Stimulated activated CD8-positive, alpha-beta memory T cell treated with anti-CD3 and anti-CD28 coated beads, Interleukin-7, amount 100 ng/mL, for 48 hours (primary cell): ENCODE data around the gene KIF26B.
"Not testable (repeated sequence)": the region's sequence is repeated elsewhere in the genome, so short reads cannot be mapped to it uniquely, and the experiment has no call there.

Experiments
- DNase-seq, 2 donors: peaks; one replicate each; pipeline ENCODE4 v3.0.0-alpha.2; 2020; ENCODE audit warnings: low read depth in 1 of 2; ENCODE audit errors: extremely low read depth in 1 of 2

Gene KIF26B

GRCh38 chr1:245666412-245666811 is 511.6 kb downstream of the KIF26B start:
- DNase-seq: no peak

- DNase-seq: no peak
These were observed 516.6 kb downstream of the KIF26B start for GRCh38 chr1:245671349-245671748.

GRCh38 chr1:245671966-245672767 is 517.4 kb downstream of the KIF26B start:
- DNase-seq: no peak

GRCh38 chr1:245672836-245673656 is 518.3 kb downstream of the KIF26B start:
- not testable (repeated sequence) for DNase-seq

- no peak for DNase-seq
These were observed 519.2 kb downstream of the KIF26B start for GRCh38 chr1:245673881-245674414.

GRCh38 chr1:245677461-245678240 is 522.9 kb downstream of the KIF26B start:
- DNase-seq: no peak

- DNase-seq: no peak
These were observed 524.2 kb downstream of the KIF26B start for GRCh38 chr1:245678860-245679411.

GRCh38 chr1:245679821-245680780 is 525.3 kb downstream of the KIF26B start:
- DNase-seq: no peak

- DNase-seq: no peak
These were observed 528.1 kb downstream of the KIF26B start for GRCh38 chr1:245682638-245683628.

GRCh38 chr1:245683676-245684075 is 528.9 kb downstream of the KIF26B start:
- no peak for DNase-seq

- no peak for DNase-seq
These were observed 529.4 kb downstream of the KIF26B start for GRCh38 chr1:245684166-245684565.

GRCh38 chr1:245684571-245684970 is 529.8 kb downstream of the KIF26B start:
- DNase-seq: no peak

- no peak for DNase-seq
These were observed 530.5 kb downstream of the KIF26B start for GRCh38 chr1:245685111-245685810.

GRCh38 chr1:245686006-245686405 is 531.2 kb downstream of the KIF26B start:
- no peak for DNase-seq

GRCh38 chr1:245686446-245687030 is 531.8 kb downstream of the KIF26B start:
- no peak for DNase-seq

- DNase-seq: no peak
These were observed 532.4 kb downstream of the KIF26B start for GRCh38 chr1:245687152-245687635.
